Ishikawa (cell line): ENCODE results near the gene ADAMTS12.

ENCODE experiments used
- EP300 ChIP-seq: IDR thresholded peaks from 2 replicates; pipeline ENCODE4 v1.6.1; 2012; ENCODE audit warnings: borderline replicate concordance
- MAX ChIP-seq: IDR thresholded peaks from 2 replicates; pipeline ENCODE4 v1.6.1; 2012

DNA sequence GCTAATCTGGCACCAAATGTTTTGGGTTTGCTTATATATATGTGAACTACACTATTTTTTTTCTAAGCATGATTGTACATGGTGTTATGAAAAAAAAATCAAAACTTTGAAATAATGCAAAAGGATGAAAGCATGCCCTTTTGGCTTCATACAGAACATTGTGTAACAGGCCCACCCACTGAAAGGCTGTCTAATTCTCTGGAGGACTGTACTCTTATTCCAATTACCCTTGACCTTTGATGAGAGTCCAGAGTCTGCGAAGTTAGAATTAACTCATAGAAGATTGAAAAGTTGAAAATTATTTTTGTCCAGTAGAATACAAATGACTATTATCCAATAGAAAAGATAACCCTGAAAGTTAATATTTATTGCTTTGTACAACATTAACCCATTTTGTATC, 117.4 kb downstream of the ADAMTS12 start:
- no peak for TF ChIP-seq MAX
- no peak for TF ChIP-seq EP300
